ENCODE data around the gene CLDN25.
A peak's percentile ranks its signal among the peaks of the same experiment; 100 is the strongest.
"Not testable (repeated sequence)": the region's sequence is repeated elsewhere in the genome, so short reads cannot be mapped to it uniquely, and the experiment has no call there.

Gene CLDN25

GRCh38 chr11:113782134-113782533 is 2.5 kb downstream of the CLDN25 start:
- no peak overlapping the region for H3K4me3 ChIP-seq (ENCODE audit: severe bottlenecking)
- H3K27ac ChIP-seq (ENCODE audit: poor library complexity, severe bottlenecking): no peak overlapping the region
- ATAC-seq (ENCODE audit: low read depth): no peak
- H3K4me1 ChIP-seq (ENCODE audit: insufficient read depth, poor library complexity, severe bottlenecking): peaks cover 7% of the 10 kb centered on the region
- TF ChIP-seq CTCF (IDR thresholded peaks at IDR 0.05; ENCODE audit: poor library complexity, severe bottlenecking): no peak
- H3K27me3 ChIP-seq (ENCODE audit: insufficient read depth, poor library complexity, severe bottlenecking): peaks cover 3% of the 10 kb centered on the region
- H3K36me3 ChIP-seq (ENCODE audit: low read depth): no peaks in the 10 kb centered on the region
- DNase-seq (ENCODE audit: low spot score): no peak
- no peaks in the 10 kb centered on the region for H3K9me3 ChIP-seq (ENCODE audit: severe bottlenecking)

GRCh38 chr11:113789016-113789415 is 9.4 kb downstream of the CLDN25 start:
- H3K27ac ChIP-seq (ENCODE audit: poor library complexity, severe bottlenecking); H3K9me3 ChIP-seq (ENCODE audit: severe bottlenecking); ATAC-seq (ENCODE audit: low read depth); H3K36me3 ChIP-seq (ENCODE audit: low read depth); H3K4me1 ChIP-seq (ENCODE audit: insufficient read depth, poor library complexity, severe bottlenecking); H3K4me3 ChIP-seq (ENCODE audit: severe bottlenecking); DNase-seq (ENCODE audit: low spot score): not testable (repeated sequence)
- peaks cover 24% of the 10 kb centered on the region for H3K27me3 ChIP-seq (ENCODE audit: insufficient read depth, poor library complexity, severe bottlenecking)

- Histone ChIP-seq H3K4me3 (ENCODE audit: severe bottlenecking) (no peak overlapping the region), H3K4me1 (ENCODE audit: insufficient read depth, poor library complexity, severe bottlenecking) (no peaks in the 10 kb centered on the region), H3K36me3 (ENCODE audit: low read depth) (no peaks in the 10 kb centered on the region), H3K9me3 (ENCODE audit: severe bottlenecking) (no peaks in the 10 kb centered on the region), H3K27ac (ENCODE audit: poor library complexity, severe bottlenecking) (no peak overlapping the region), H3K27me3 (ENCODE audit: insufficient read depth, poor library complexity, severe bottlenecking) (peaks cover 21% of the 10 kb centered on the region)
- no peak for TF ChIP-seq CTCF (IDR thresholded peaks at IDR 0.05; ENCODE audit: poor library complexity, severe bottlenecking)
- DNase-seq (ENCODE audit: low spot score) (no peak), ATAC-seq (ENCODE audit: low read depth) (0 out of 3 replicates have a peak, but pooled peaks have one; percentile 17)
Observed at GRCh38 chr11:113789675-113790320, 10.2 kb downstream of the CLDN25 start.

GRCh38 chr11:113796663-113797259 is 17.2 kb downstream of the CLDN25 start:
- H3K36me3 ChIP-seq (ENCODE audit: low read depth): peaks cover 22% of the 10 kb centered on the region
- DNase-seq (ENCODE audit: low spot score): no peak
- H3K4me3 ChIP-seq (ENCODE audit: severe bottlenecking): no peak overlapping the region
- peak; percentile 84 for TF ChIP-seq CTCF (IDR thresholded peaks at IDR 0.05; ENCODE audit: poor library complexity, severe bottlenecking)
- H3K27me3 ChIP-seq (ENCODE audit: insufficient read depth, poor library complexity, severe bottlenecking): no peaks in the 10 kb centered on the region
- no peak overlapping the region for H3K27ac ChIP-seq (ENCODE audit: poor library complexity, severe bottlenecking)
- no peaks in the 10 kb centered on the region for H3K9me3 ChIP-seq (ENCODE audit: severe bottlenecking)
- no peaks in the 10 kb centered on the region for H3K4me1 ChIP-seq (ENCODE audit: insufficient read depth, poor library complexity, severe bottlenecking)
- ATAC-seq (ENCODE audit: low read depth): peak; percentile 95

DNA sequence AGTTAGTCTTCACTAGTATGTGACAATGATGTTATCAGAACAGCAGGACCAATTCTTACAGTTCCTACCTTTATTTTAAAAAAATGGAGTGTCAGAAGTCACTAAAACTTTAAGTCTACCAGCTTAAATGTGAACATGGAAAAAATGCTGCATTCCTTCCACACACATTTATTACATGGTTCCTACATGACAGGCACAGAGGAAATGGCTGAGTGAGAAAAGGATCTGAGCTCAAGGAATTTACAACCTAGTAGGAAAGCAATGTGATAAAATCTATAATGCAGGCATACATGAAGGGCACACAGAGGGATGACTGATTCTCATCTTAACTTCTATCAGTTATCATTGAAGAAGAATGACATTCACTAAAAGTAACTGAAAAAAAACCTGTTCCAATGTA is 23.0 kb downstream of the CLDN25 start:
- H3K27ac ChIP-seq (ENCODE audit: poor library complexity, severe bottlenecking): no peak overlapping the region
- ATAC-seq (ENCODE audit: low read depth) (no peak), DNase-seq (ENCODE audit: low spot score) (no peak)
- no peaks in the 10 kb centered on the region for H3K9me3 ChIP-seq (ENCODE audit: severe bottlenecking)
- H3K4me3 ChIP-seq (ENCODE audit: severe bottlenecking): no peak overlapping the region
- H3K4me1 ChIP-seq (ENCODE audit: insufficient read depth, poor library complexity, severe bottlenecking): no peaks in the 10 kb centered on the region
- peaks cover 71% of the 10 kb centered on the region for H3K36me3 ChIP-seq (ENCODE audit: low read depth)
- H3K27me3 ChIP-seq (ENCODE audit: insufficient read depth, poor library complexity, severe bottlenecking): no peaks in the 10 kb centered on the region
- TF ChIP-seq CTCF (IDR thresholded peaks at IDR 0.05; ENCODE audit: poor library complexity, severe bottlenecking): no peak

All from RWPE2 (cell line).